Myocyte (in vitro differentiated cells): Measurements from ENCODE around the gene IRGC. TPM values are rescaled to one million over a fixed set of nuclear protein-coding genes. Genes with fewer than 3 reads are reported as not detected.
"Not testable (repeated sequence)": the region's sequence is repeated elsewhere in the genome, so short reads cannot be mapped to it uniquely, and the experiment has no call there.

Experiments
- DNase-seq: peaks from one replicate; pipeline ENCODE4 v3.0.0-alpha.2; 2012; ENCODE audit warnings: low read depth
- total RNA-seq: library from RNA; depleted of rRNA; stranded (reverse); fragments of >200 nt; gene quantifications from 2 replicates; pipeline ENCODE4 v1.2.3, GENCODE V29; 2014

The IRGC gene
- total RNA-seq, 1 donor from 2014 or later, result not detected

- DNase-seq, result peak; percentile 99
Observed at GRCh38 chr19:43754503-43755255, 38.8 kb downstream of the IRGC start, which contains the start of gene SMG9. SMG9 (minus strand) TSS chr19:43754962; CDS start chr19:43750741, 4,221 bp downstream.

- DNase-seq, result peak; percentile 64
Observed at GRCh38 chr19:43755256-43755801, 39.5 kb downstream of the IRGC start.

- DNase-seq, result peak; percentile 43
Observed at GRCh38 chr19:43759515-43759914, 43.6 kb downstream of the IRGC start.

- DNase-seq, result no peak
Observed at GRCh38 chr19:43760941-43761340, 45.1 kb downstream of the IRGC start.

GRCh38 chr19:43762814-43763213 is 46.9 kb downstream of the IRGC start:
- no peak for DNase-seq

GRCh38 chr19:43763473-43763939 is 47.6 kb downstream of the IRGC start:
- DNase-seq, result no peak

GRCh38 chr19:43764684-43765083 is 48.8 kb downstream of the IRGC start:
- DNase-seq, result not testable (repeated sequence)

- peak; percentile 95 for DNase-seq
Observed at GRCh38 chr19:43765109-43765876, 49.4 kb downstream of the IRGC start.

- no peak for DNase-seq
Observed at GRCh38 chr19:43766755-43767043, 50.8 kb downstream of the IRGC start.

- no peak for DNase-seq
Observed at GRCh38 chr19:43767316-43767715, 51.4 kb downstream of the IRGC start.

- no peak for DNase-seq
Observed at GRCh38 chr19:43767818-43768217, 51.9 kb downstream of the IRGC start.

GRCh38 chr19:43768273-43769050 is 52.6 kb downstream of the IRGC start:
- DNase-seq, result no peak

- no peak for DNase-seq
Observed at GRCh38 chr19:43769256-43769655, 53.4 kb downstream of the IRGC start.

Other genes with a start within 250 kb of the IRGC start
- gene PHLDB3, start 211.3 kb upstream of the IRGC start, total RNA-seq, result 7.8 and 15.7 TPM in 2 replicates
- 17.6 and 19.8 TPM in 2 replicates for gene ETHE1, start 188.9 kb upstream of the IRGC start, total RNA-seq
- not detected in 2 replicates for gene ZNF575, start 182.9 kb upstream of the IRGC start, total RNA-seq
- 29.2 and 32.1 TPM in 2 replicates for gene XRCC1, start 140.5 kb upstream of the IRGC start, total RNA-seq
- gene PINLYP, start 140.3 kb upstream of the IRGC start, total RNA-seq, result 0.94 TPM in 1 of 2 replicates, not detected in the other
- 41.3 and 48.1 TPM in 2 replicates for gene IRGQ, start 119.9 kb upstream of the IRGC start, total RNA-seq
- gene ZNF576, start 119.5 kb upstream of the IRGC start, total RNA-seq, result 10.1 and 12.2 TPM in 2 replicates
- 0.10 TPM in 1 of 2 replicates, not detected in the other for gene SRRM5, start 104.0 kb upstream of the IRGC start, total RNA-seq
- 52.6 and 65.2 TPM in 2 replicates for gene ZNF428, start 96.4 kb upstream of the IRGC start, total RNA-seq
- 1.4 and 1.6 TPM in 2 replicates for gene CADM4, start 76.2 kb upstream of the IRGC start, total RNA-seq
- gene PLAUR, start 45.9 kb upstream of the IRGC start, total RNA-seq, result 6.3 and 6.9 TPM in 2 replicates
- gene SMG9, start 38.9 kb downstream of the IRGC start, total RNA-seq, result 16.0 and 19.3 TPM in 2 replicates
- gene KCNN4, start 64.9 kb downstream of the IRGC start, total RNA-seq, result 0.27 and 1.6 TPM in 2 replicates
- 0.11 TPM in 1 of 2 replicates, not detected in the other for gene LYPD5, start 86.4 kb downstream of the IRGC start, total RNA-seq
- gene ZNF283, start 111.2 kb downstream of the IRGC start, total RNA-seq, result 14.4 and 27.3 TPM in 2 replicates
- gene ZNF404, start 167.9 kb downstream of the IRGC start, total RNA-seq, result 0.47 and 2.0 TPM in 2 replicates
- gene ZNF45, start 219.2 kb downstream of the IRGC start, total RNA-seq, result 13.0 and 13.2 TPM in 2 replicates
- gene ZNF221, start 235.2 kb downstream of the IRGC start, total RNA-seq, result 3.8 and 5.5 TPM in 2 replicates